Breast epithelium (tissue), 3 donors: ENCODE results near the gene CST3.

ENCODE experiments used
- CTCF ChIP-seq, 3 donors: fragments of 450-650 bp; IDR thresholded peaks; one replicate each; pipeline ENCODE4 v1.5.1; 2016 to 2017; ENCODE audit warnings: antibody characterized with exemption in 3 of 3, mild to moderate bottlenecking in 3 of 3, moderate library complexity in 3 of 3
- POLR2A ChIP-seq: fragments of 450-650 bp; IDR thresholded peaks from one replicate; pipeline ENCODE4 v1.6.1; 2016; ENCODE audit warnings: antibody characterized with exemption, mild to moderate bottlenecking, moderate library complexity
- POLR2AphosphoS5 ChIP-seq, 3 donors: sonication (generic); formaldehyde crosslinking; IDR thresholded peaks; one replicate each; pipeline ENCODE4 v1.6.1; 2017; ENCODE audit warnings: antibody characterized with exemption in 3 of 3

- TF ChIP-seq CTCF (IDR thresholded peaks at IDR 0.05): no peak
- no peak for TF ChIP-seq POLR2A
- TF ChIP-seq POLR2AphosphoS5 (IDR thresholded peaks at IDR 0.05): no peak
These were observed 51.7 kb downstream of the CST3 start for GRCh38 chr20:23585808-23586734.
